ENCODE results near the gene CCDC12. TPM values are rescaled to one million over a fixed set of nuclear protein-coding genes. Genes with fewer than 3 reads are reported as not detected.

The CCDC12 gene
- polyA plus RNA-seq (2013, experiment 1 of 2; ENCODE audit: insufficient read length) = 30.2 TPM
- polyA plus RNA-seq (2013, experiment 2 of 2; ENCODE audit: insufficient read length) = 29.6 TPM

GRCh38 chr3:46976326-46977190, at the start of gene CCDC12:
Gene CCDC12 (minus strand): TSS chr3:46976745. CDS start chr3:46976732, 13 bp downstream.
- peak; percentile 99 for DNase-seq

- peak; percentile 30 for DNase-seq
These were observed 48.4 kb upstream of the CCDC12 start for GRCh38 chr3:47024932-47025331.

GRCh38 chr3:47022641-47023071, 46.1 kb upstream of the CCDC12 start:
- no peak for DNase-seq

GRCh38 chr3:47020311-47020710, 43.8 kb upstream of the CCDC12 start:
- DNase-seq = no peak

GRCh38 chr3:47019201-47019600, 42.7 kb upstream of the CCDC12 start:
- no peak for DNase-seq

- DNase-seq = no peak
These were observed 41.7 kb upstream of the CCDC12 start for GRCh38 chr3:47018269-47018611.

- DNase-seq = no peak
These were observed 41.1 kb upstream of the CCDC12 start for GRCh38 chr3:47017504-47018268.

- peak; percentile 83 for DNase-seq
These were observed 40.4 kb upstream of the CCDC12 start for GRCh38 chr3:47016934-47017435.

GRCh38 chr3:47016086-47016933, 39.8 kb upstream of the CCDC12 start:
- DNase-seq = no peak

- no peak for DNase-seq
These were observed 38.6 kb upstream of the CCDC12 start for GRCh38 chr3:47015151-47015550.

- no peak for DNase-seq
These were observed 37.5 kb upstream of the CCDC12 start for GRCh38 chr3:47014036-47014435.

- no peak for DNase-seq
These were observed 36.7 kb upstream of the CCDC12 start for GRCh38 chr3:47013231-47013630.

GRCh38 chr3:47012342-47013230, 36.0 kb upstream of the CCDC12 start:
- no peak for DNase-seq

- no peak for DNase-seq
These were observed 34.8 kb upstream of the CCDC12 start for GRCh38 chr3:47011371-47011770.

GRCh38 chr3:47010910-47011309, 34.4 kb upstream of the CCDC12 start:
- no peak for DNase-seq

- DNase-seq = no peak
These were observed 33.7 kb upstream of the CCDC12 start for GRCh38 chr3:47010111-47010712.

- peak; percentile 95 for DNase-seq
These were observed 32.9 kb upstream of the CCDC12 start for GRCh38 chr3:47009225-47010110.

GRCh38 chr3:47008851-47009224, 32.3 kb upstream of the CCDC12 start:
- no peak for DNase-seq

GRCh38 chr3:47008234-47008796, 31.8 kb upstream of the CCDC12 start:
- DNase-seq = no peak
